Activated naive CD8-positive, alpha-beta T cell treated with anti-CD3 and anti-CD28 coated beads for 36 hours (primary cell): ENCODE results near the gene PDE11A. TPM values are rescaled to one million over a fixed set of nuclear protein-coding genes. Genes with fewer than 3 reads are reported as not detected.
"Not testable (repeated sequence)": the region's sequence is repeated elsewhere in the genome, so short reads cannot be mapped to it uniquely, and the experiment has no call there.

Experiments
- DNase-seq: peaks from one replicate; pipeline ENCODE4 v3.0.0; 2021
- H3K27ac Mint-ChIP-seq: one replicate; pipeline ENCODE4 v1.8.0; 2022; ENCODE audit warnings: mild to moderate bottlenecking, moderate library complexity, mixed read lengths
- H3K27me3 Mint-ChIP-seq: one replicate; pipeline ENCODE4 v1.8.0; 2022; ENCODE audit warnings: mild to moderate bottlenecking, mixed read lengths
- H3K36me3 Mint-ChIP-seq: one replicate; pipeline ENCODE4 v1.8.0; 2021; ENCODE audit warnings: mild to moderate bottlenecking, mixed read lengths
- H3K4me1 Mint-ChIP-seq: one replicate; pipeline ENCODE4 v1.8.0; 2021; ENCODE audit warnings: mixed read lengths
- H3K4me3 Mint-ChIP-seq: one replicate; pipeline ENCODE4 v1.8.0; 2022; ENCODE audit warnings: mild to moderate bottlenecking, moderate library complexity, mixed read lengths
- H3K9me3 Mint-ChIP-seq: one replicate; pipeline ENCODE4 v1.8.0; 2022; ENCODE audit warnings: mixed read lengths
- total RNA-seq, 2 experiments: library from RNA; stranded (reverse); gene quantifications; one replicate each; pipeline ENCODE4 v1.2.3, GENCODE V29; 2021

The PDE11A gene
- total RNA-seq, 2 experiments from 2014 or later, result 0.10 TPM; not detected in 1

- no peak for DNase-seq
- Mint-ChIP-seq H3K27me3 (peaks cover under 1% of the 10 kb centered on the region), H3K9me3 (no peaks in the 10 kb centered on the region), H3K27ac (no peak overlapping the region), H3K36me3 (no peaks in the 10 kb centered on the region), H3K4me3 (no peak overlapping the region), H3K4me1 (no peaks in the 10 kb centered on the region)
Measured at GRCh38 chr2:178088774-178089270, 16.2 kb upstream of the PDE11A start.

- H3K27me3 Mint-ChIP-seq, result peaks cover 6% of the 10 kb centered on the region
- H3K9me3 Mint-ChIP-seq, result peaks cover 3% of the 10 kb centered on the region
- no peak overlapping the region for H3K27ac Mint-ChIP-seq
Measured at GRCh38 chr2:178084273-178084672, 11.7 kb upstream of the PDE11A start.

GRCh38 chr2:178082408-178083045 is 9.9 kb upstream of the PDE11A start:
- Mint-ChIP-seq H3K4me3 (no peak overlapping the region), H3K4me1 (no peaks in the 10 kb centered on the region), H3K27me3 (peaks cover 12% of the 10 kb centered on the region), H3K9me3 (peaks cover 5% of the 10 kb centered on the region), H3K27ac (no peak overlapping the region), H3K36me3 (no peaks in the 10 kb centered on the region)
- no peak for DNase-seq

More at GRCh38 chr2:178084273-178084672, 11.7 kb upstream of the PDE11A start:
- no peak for DNase-seq
- H3K4me3 Mint-ChIP-seq, result no peak overlapping the region
- H3K4me1 Mint-ChIP-seq, result no peaks in the 10 kb centered on the region
- no peaks in the 10 kb centered on the region for H3K36me3 Mint-ChIP-seq

- not testable (repeated sequence) for DNase-seq, H3K36me3 Mint-ChIP-seq, H3K4me3 Mint-ChIP-seq, H3K4me1 Mint-ChIP-seq, H3K9me3 Mint-ChIP-seq, H3K27ac Mint-ChIP-seq
- peaks cover 32% of the 10 kb centered on the region for H3K27me3 Mint-ChIP-seq
Measured at GRCh38 chr2:178079279-178079678, 6.7 kb upstream of the PDE11A start.

- peaks cover 5% of the 10 kb centered on the region for H3K4me1 Mint-ChIP-seq
- no peak overlapping the region for H3K4me3 Mint-ChIP-seq
- H3K27ac Mint-ChIP-seq, result no peak overlapping the region
- no peak for DNase-seq
- peaks cover 5% of the 10 kb centered on the region for H3K9me3 Mint-ChIP-seq
- peaks cover 64% of the 10 kb centered on the region for H3K27me3 Mint-ChIP-seq
- no peaks in the 10 kb centered on the region for H3K36me3 Mint-ChIP-seq
Measured at GRCh38 chr2:178076130-178076529, 3.6 kb upstream of the PDE11A start.

GRCh38 chr2:178075006-178075326 is 2.4 kb upstream of the PDE11A start:
- H3K27me3 Mint-ChIP-seq, result peaks cover 67% of the 10 kb centered on the region
- no peak overlapping the region for H3K4me3 Mint-ChIP-seq
- DNase-seq, result no peak
- peaks cover 5% of the 10 kb centered on the region for H3K4me1 Mint-ChIP-seq
- no peak overlapping the region for H3K27ac Mint-ChIP-seq
- H3K9me3 Mint-ChIP-seq, result peaks cover 3% of the 10 kb centered on the region
- H3K36me3 Mint-ChIP-seq, result no peaks in the 10 kb centered on the region

GRCh38 chr2:178074123-178075005 is 1.8 kb upstream of the PDE11A start:
- Mint-ChIP-seq H3K27me3 (peaks cover 65% of the 10 kb centered on the region), H3K4me1 (peaks cover 5% of the 10 kb centered on the region), H3K9me3 (peaks cover 2% of the 10 kb centered on the region), H3K27ac (no peak overlapping the region), H3K36me3 (no peaks in the 10 kb centered on the region), H3K4me3 (no peak overlapping the region)
- DNase-seq, result no peak

GRCh38 chr2:178072000-178072382 is 586 bp downstream of the PDE11A start:
- Mint-ChIP-seq H3K4me3 (peak overlapping the region; percentile 65), H3K4me1 (peaks cover 5% of the 10 kb centered on the region), H3K9me3 (no peaks in the 10 kb centered on the region), H3K27ac (no peak overlapping the region), H3K27me3 (peaks cover 66% of the 10 kb centered on the region), H3K36me3 (no peaks in the 10 kb centered on the region)
- DNase-seq, result no peak

GRCh38 chr2:178070824-178071223 is 1.8 kb downstream of the PDE11A start:
- no peak overlapping the region for H3K4me3 Mint-ChIP-seq
- no peak overlapping the region for H3K27ac Mint-ChIP-seq
- H3K27me3 Mint-ChIP-seq, result peaks cover 59% of the 10 kb centered on the region
- H3K4me1 Mint-ChIP-seq, result peaks cover 5% of the 10 kb centered on the region
- no peak for DNase-seq
- H3K9me3 Mint-ChIP-seq, result no peaks in the 10 kb centered on the region
- H3K36me3 Mint-ChIP-seq, result no peaks in the 10 kb centered on the region

GRCh38 chr2:178069551-178069950 is 3.0 kb downstream of the PDE11A start:
- H3K27ac Mint-ChIP-seq, result no peak overlapping the region
- H3K36me3 Mint-ChIP-seq, result no peaks in the 10 kb centered on the region
- peaks cover 5% of the 10 kb centered on the region for H3K4me1 Mint-ChIP-seq
- DNase-seq, result no peak
- no peak overlapping the region for H3K4me3 Mint-ChIP-seq
- no peaks in the 10 kb centered on the region for H3K9me3 Mint-ChIP-seq
- H3K27me3 Mint-ChIP-seq, result peaks cover 53% of the 10 kb centered on the region

GRCh38 chr2:178068823-178069454 is 3.6 kb downstream of the PDE11A start:
- no peak for DNase-seq
- Mint-ChIP-seq H3K4me3 (no peak overlapping the region), H3K9me3 (no peaks in the 10 kb centered on the region), H3K4me1 (peaks cover 5% of the 10 kb centered on the region), H3K27me3 (peaks cover 50% of the 10 kb centered on the region), H3K36me3 (no peaks in the 10 kb centered on the region), H3K27ac (no peak overlapping the region)

GRCh38 chr2:178066890-178067669 is 5.5 kb downstream of the PDE11A start:
- Mint-ChIP-seq H3K27me3 (peaks cover 35% of the 10 kb centered on the region), H3K4me3 (no peak overlapping the region), H3K36me3 (no peaks in the 10 kb centered on the region), H3K27ac (no peak overlapping the region), H3K4me1 (no peaks in the 10 kb centered on the region), H3K9me3 (no peaks in the 10 kb centered on the region)
- DNase-seq, result no peak

- no peaks in the 10 kb centered on the region for H3K36me3 Mint-ChIP-seq
- no peak overlapping the region for H3K27ac Mint-ChIP-seq
- H3K4me1 Mint-ChIP-seq, result no peaks in the 10 kb centered on the region
- H3K4me3 Mint-ChIP-seq, result no peak overlapping the region
- DNase-seq, result no peak
- H3K9me3 Mint-ChIP-seq, result no peaks in the 10 kb centered on the region
- peaks cover 28% of the 10 kb centered on the region for H3K27me3 Mint-ChIP-seq
Measured at GRCh38 chr2:178066324-178066723, 6.3 kb downstream of the PDE11A start.

GRCh38 chr2:178059681-178060080 is 12.9 kb downstream of the PDE11A start:
- Mint-ChIP-seq H3K27ac (no peak overlapping the region), H3K4me1 (no peaks in the 10 kb centered on the region), H3K9me3 (no peaks in the 10 kb centered on the region), H3K27me3 (peaks cover 7% of the 10 kb centered on the region), H3K36me3 (no peaks in the 10 kb centered on the region), H3K4me3 (no peak overlapping the region)
- DNase-seq, result no peak

- no peak for DNase-seq
- Mint-ChIP-seq H3K9me3 (no peaks in the 10 kb centered on the region), H3K27ac (no peak overlapping the region), H3K27me3 (peaks cover 6% of the 10 kb centered on the region), H3K36me3 (no peaks in the 10 kb centered on the region), H3K4me1 (no peaks in the 10 kb centered on the region), H3K4me3 (no peak overlapping the region)
Measured at GRCh38 chr2:178059111-178059510, 13.5 kb downstream of the PDE11A start.
